GM13976 (cell line): ENCODE measurements around the gene SUPT20H.

ENCODE experiments used
- DNase-seq: peaks from one replicate; pipeline ENCODE4 v3.0.0; 2012; ENCODE audit warnings: low spot score
- CTCF ChIP-seq: IDR thresholded peaks from 2 replicates; pipeline ENCODE4 v1.5.1; 2012; ENCODE audit warnings: borderline replicate concordance, mild to moderate bottlenecking; ENCODE audit not compliant: insufficient read depth; ENCODE audit errors: extremely low read depth, missing control alignments, control extremely low read depth
- in situ Hi-C: fragments of 300-500 bp; cut with MboI; formaldehyde crosslinking; loops from one replicate; pipeline ENCODE4 v1.12.0; 2022; ENCODE audit warnings: low sequenced_read_pairs, mixed read lengths, inconsistent platforms; ENCODE audit not compliant: unreplicated experiment

SUPT20H gene

GRCh38 chr13:36959456-36960116, 99.9 kb downstream of the SUPT20H start:
- DNase-seq = no peak
- no peak for TF ChIP-seq CTCF
- in situ Hi-C loops = no loop called here
